Ascending aorta (tissue), 2 donors: ENCODE data around the gene KCNRG. TPM values are rescaled to one million over a fixed set of nuclear protein-coding genes. Genes with fewer than 3 reads are reported as not detected.

ENCODE experiments used
- DNase-seq, 2 donors: peaks; one replicate each; pipeline ENCODE4 v3.0.0-alpha.2; 2019; ENCODE audit warnings: low spot score in 2 of 2
- H3K27ac ChIP-seq, 2 donors: fragments of 200-600 bp; sonication (generic); one replicate each; pipeline ENCODE4 v1.5.1; 2016 to 2017; ENCODE audit warnings: mild to moderate bottlenecking in 1 of 2
- H3K27me3 ChIP-seq: fragments of 200-600 bp; sonication (generic); one replicate; pipeline ENCODE4 v1.5.1; 2017
- H3K36me3 ChIP-seq, 2 donors: fragments of 200-600 bp; sonication (generic); one replicate each; pipeline ENCODE4 v1.5.1; 2016
- H3K4me1 ChIP-seq, 2 donors: fragments of 200-600 bp; sonication (generic); one replicate each; pipeline ENCODE4 v1.5.1; 2016 to 2017; ENCODE audit warnings: mild to moderate bottlenecking in 1 of 2
- H3K4me3 ChIP-seq, 2 donors: fragments of 200-600 bp; sonication (generic); one replicate each; pipeline ENCODE4 v1.5.1; 2016 to 2017; ENCODE audit warnings: mild to moderate bottlenecking in 1 of 2
- H3K9me3 ChIP-seq, 2 donors: fragments of 200-600 bp; sonication (generic); one replicate each; pipeline ENCODE4 v1.5.1; 2016
- intact Hi-C: fragments of 100-400 bp; cut with DNase I; formaldehyde crosslinking; loops from one replicate; pipeline ENCODE4 v1.15.1; 2023
- total RNA-seq: library from RNA; depleted of rRNA; stranded (reverse); fragments of >200 nt; gene quantifications from one replicate; pipeline ENCODE4 v1.1.0, GENCODE V29; 2016
- TF ChIP-seq, protein P1 (sequence below), 3 experiments: fragments of 200-600 bp in 2 of 3; fragments of 450-650 bp in 1 of 3; sonication (generic) in 2 of 3; IDR thresholded peaks; one replicate each; pipeline ENCODE4 v1.5.1; 2016 to 2019; ENCODE audit warnings: antibody characterized with exemption in 3 of 3, mild to moderate bottlenecking in 1 of 3, moderate library complexity in 1 of 3

Gene KCNRG
- total RNA-seq, 1 donor from 2014 or later, result 3.3 TPM

DNA sequence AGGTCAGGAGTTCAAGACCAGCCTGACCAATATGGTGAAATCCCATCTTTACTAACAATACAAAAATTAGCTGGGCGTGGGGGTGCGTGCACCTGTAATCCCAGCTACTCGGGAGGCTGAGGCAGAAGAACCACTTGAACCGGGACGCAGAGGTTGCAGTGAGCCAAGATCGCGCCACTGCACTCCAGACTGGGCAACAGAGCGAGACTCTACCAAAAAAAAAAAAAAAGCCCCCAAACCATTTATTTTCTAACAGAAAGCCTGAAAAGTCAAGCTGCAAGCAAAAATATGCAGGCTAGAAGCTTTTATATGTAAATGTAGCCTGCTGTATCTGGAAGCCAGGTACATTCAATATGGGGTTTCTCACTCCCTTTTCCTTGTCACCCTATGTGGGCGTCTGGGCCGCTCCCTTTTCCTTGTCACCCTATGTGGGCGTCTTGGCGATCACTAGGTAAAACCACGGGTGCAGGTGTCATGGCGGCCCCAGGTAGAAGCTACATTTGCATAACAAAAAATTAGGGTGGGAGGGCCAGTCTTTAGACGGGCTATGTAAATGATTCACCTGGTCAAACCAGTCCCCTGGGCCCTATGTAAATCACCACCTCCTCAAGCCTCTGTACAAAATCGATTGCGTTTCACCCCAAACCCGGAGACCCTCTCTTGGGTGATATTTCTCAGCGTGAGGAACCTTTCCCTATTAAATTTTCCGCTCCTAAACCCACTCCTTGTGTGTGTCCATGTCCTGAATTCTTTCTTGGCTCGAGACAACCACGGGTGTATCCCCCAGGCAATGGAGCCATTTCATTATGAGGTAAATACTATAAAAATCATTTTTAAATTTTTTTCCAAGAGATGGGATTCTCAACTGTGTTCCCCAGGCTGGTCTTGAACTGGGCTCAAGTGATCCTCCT, 16.3 kb upstream of the KCNRG start:
- Histone ChIP-seq H3K27ac (peak overlapping the region; percentile 99 to 100), H3K4me3 (peak overlapping the region; percentile 83 to 99), H3K9me3 (no peaks in the 10 kb centered on the region), H3K4me1 (peaks cover 13 to 49% of the 10 kb centered on the region in 2 donors), H3K27me3 (no peaks in the 10 kb centered on the region), H3K36me3 (peaks cover 3 to 14% of the 10 kb centered on the region in 2 donors)
- DNase-seq, result no peak
- intact Hi-C loops, result loop anchor here (5.0 kb wide), 2 partner anchors 413 to 533 kb away; no protein-coding TSS in a partner anchor
- TF ChIP-seq, protein P1, sequence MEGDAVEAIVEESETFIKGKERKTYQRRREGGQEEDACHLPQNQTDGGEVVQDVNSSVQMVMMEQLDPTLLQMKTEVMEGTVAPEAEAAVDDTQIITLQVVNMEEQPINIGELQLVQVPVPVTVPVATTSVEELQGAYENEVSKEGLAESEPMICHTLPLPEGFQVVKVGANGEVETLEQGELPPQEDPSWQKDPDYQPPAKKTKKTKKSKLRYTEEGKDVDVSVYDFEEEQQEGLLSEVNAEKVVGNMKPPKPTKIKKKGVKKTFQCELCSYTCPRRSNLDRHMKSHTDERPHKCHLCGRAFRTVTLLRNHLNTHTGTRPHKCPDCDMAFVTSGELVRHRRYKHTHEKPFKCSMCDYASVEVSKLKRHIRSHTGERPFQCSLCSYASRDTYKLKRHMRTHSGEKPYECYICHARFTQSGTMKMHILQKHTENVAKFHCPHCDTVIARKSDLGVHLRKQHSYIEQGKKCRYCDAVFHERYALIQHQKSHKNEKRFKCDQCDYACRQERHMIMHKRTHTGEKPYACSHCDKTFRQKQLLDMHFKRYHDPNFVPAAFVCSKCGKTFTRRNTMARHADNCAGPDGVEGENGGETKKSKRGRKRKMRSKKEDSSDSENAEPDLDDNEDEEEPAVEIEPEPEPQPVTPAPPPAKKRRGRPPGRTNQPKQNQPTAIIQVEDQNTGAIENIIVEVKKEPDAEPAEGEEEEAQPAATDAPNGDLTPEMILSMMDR (IDR thresholded peaks at IDR 0.05), result no peak

DNA sequence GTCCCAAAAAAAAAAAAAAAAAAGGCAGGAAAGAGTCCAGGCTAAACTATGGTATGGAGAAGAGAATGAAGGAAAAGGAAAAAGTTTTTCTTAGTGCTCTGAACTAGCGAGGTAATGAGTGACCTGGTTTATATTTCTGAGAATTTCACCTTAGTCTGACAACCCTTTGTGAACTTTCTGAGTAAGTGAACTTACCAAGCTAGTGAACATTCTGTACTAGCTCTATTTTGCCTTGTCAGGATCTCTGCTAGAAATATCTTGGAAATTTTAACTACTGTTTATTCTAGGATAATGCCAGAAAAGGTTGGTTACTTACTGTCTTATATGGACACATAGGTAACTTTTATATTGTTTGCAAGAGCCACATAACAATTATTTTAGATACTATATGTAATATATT, 14.0 kb upstream of the KCNRG start:
- H3K27ac ChIP-seq, result peak overlapping the region; percentile 31 to 65
- intact Hi-C loops, result no loop called here
- no peak overlapping the region for H3K4me3 ChIP-seq
- DNase-seq, result no peak
- TF ChIP-seq, protein P1 (IDR thresholded peaks at IDR 0.05), result no peak
- H3K36me3 ChIP-seq, result peaks cover 7 to 14% of the 10 kb centered on the region in 2 donors
- no peaks in the 10 kb centered on the region for H3K27me3 ChIP-seq
- H3K4me1 ChIP-seq, result peaks cover 13 to 44% of the 10 kb centered on the region in 2 donors
- H3K9me3 ChIP-seq, result no peaks in the 10 kb centered on the region

DNA sequence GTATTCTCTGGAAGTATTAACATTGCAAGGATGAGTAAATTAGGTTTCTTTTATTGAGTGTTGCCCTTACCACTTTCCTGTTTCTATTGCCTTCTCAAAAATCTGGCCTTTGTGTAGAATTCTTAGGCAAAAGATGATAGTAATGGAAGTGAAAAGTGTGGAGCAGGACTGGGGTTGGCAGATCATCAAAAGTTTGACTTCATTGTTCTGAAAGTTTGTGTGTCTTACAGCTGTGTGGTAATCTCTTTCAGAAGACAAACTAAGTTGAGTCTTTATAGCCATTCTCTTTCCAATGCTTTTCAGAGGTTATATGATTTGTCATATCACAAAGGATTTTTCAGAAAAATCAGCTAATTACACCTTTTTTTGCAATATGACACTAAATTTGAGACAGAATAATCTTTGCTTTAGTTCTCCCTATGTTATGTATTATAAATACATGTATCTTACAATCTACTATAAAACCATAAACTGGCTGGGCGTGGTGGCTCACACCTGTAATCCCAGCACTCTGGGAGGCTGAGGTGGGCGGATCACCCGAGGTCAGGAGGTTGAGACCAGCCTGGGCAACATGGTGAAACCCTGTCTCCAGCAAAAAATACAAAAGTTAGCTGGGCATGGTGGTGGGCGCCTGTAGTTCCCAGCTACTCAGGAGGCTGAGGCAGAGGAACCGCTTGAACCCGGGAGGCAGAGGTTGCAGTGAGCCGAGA, 8.7 kb upstream of the KCNRG start:
- Histone ChIP-seq H3K4me3 (no peak overlapping the region), H3K36me3 (peaks cover 8 to 32% of the 10 kb centered on the region in 2 donors), H3K27ac (no peak overlapping the region), H3K27me3 (no peaks in the 10 kb centered on the region), H3K9me3 (no peaks in the 10 kb centered on the region), H3K4me1 (peaks cover 0 to 15% of the 10 kb centered on the region in 2 donors)
- TF ChIP-seq, protein P1 (IDR thresholded peaks at IDR 0.05), result no peak
- intact Hi-C loops, result no loop called here
- no peak for DNase-seq

DNA sequence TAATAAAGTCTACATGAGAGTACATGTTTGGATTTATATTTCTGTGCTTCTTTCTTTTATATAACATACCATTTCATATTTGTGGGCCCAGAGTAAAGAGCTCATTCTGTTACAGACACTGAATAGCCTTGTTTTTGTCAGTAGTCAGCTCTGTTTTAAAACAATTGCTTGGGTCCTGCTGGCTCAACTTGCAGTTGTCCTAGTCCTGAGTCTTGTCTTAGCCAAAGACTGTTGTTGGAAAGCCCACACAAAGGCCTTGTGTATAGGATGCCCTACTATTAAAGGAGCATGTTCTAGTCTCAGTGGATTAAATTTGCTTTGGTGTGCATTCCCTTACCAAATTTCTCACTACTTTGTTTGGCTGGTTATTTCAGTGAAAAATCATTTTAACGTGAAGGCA, 3.8 kb upstream of the KCNRG start:
- no peak overlapping the region for H3K27ac ChIP-seq
- H3K27me3 ChIP-seq, result no peaks in the 10 kb centered on the region
- H3K4me3 ChIP-seq, result no peak overlapping the region
- TF ChIP-seq, protein P1 (IDR thresholded peaks at IDR 0.05), result no peak
- DNase-seq, result no peak
- no peaks in the 10 kb centered on the region for H3K9me3 ChIP-seq
- intact Hi-C loops, result no loop called here
- peaks cover 12 to 48% of the 10 kb centered on the region in 2 donors for H3K36me3 ChIP-seq
- H3K4me1 ChIP-seq, result peaks cover 0 to 17% of the 10 kb centered on the region in 2 donors

DNA sequence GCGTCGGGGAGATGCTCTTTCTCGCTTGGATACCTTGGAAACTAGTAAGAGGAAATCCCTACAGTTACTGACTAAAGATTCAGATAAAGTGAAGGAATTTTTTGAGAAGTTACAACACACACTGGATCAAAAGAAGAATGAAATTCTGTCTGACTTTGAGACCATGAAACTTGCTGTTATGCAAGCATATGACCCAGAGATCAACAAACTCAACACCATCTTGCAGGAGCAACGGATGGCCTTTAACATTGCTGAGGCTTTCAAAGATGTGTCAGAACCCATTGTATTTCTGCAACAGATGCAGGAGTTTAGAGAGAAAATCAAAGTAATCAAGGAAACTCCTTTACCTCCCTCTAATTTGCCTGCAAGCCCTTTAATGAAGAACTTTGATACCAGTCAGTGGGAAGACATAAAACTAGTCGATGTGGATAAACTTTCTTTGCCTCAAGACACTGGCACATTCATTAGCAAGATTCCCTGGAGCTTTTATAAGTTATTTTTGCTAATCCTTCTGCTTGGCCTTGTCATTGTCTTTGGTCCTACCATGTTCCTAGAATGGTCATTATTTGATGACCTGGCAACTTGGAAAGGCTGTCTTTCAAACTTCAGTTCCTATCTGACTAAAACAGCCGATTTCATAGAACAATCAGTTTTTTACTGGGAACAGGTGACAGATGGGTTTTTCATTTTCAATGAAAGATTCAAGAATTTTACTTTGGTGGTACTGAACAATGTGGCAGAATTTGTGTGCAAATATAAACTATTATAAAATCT, 2.7 kb upstream of the KCNRG start:
- Histone ChIP-seq H3K4me3 (no peak overlapping the region), H3K36me3 (peaks cover 12 to 44% of the 10 kb centered on the region in 2 donors), H3K9me3 (no peaks in the 10 kb centered on the region), H3K4me1 (peaks cover 0 to 25% of the 10 kb centered on the region in 2 donors), H3K27ac (no peak overlapping the region), H3K27me3 (no peaks in the 10 kb centered on the region)
- TF ChIP-seq, protein P1 (IDR thresholded peaks at IDR 0.05), result no peak
- intact Hi-C loops, result no loop called here
- DNase-seq, result no peak
